HL-60/S4 treated with phorbol 12-myristate 13-acetate at 8.2 ng/mL for 4 days and 3 days (cell line): ENCODE results near the gene VAV1.
"Not testable (repeated sequence)": the region's sequence is repeated elsewhere in the genome, so short reads cannot be mapped to it uniquely, and the experiment has no call there.

ENCODE experiments used
- in situ Hi-C: fragments of 300-500 bp; cut with MboI; formaldehyde crosslinking; loops from 2 replicates; pipeline ENCODE4 v1.15.0; 2022; ENCODE audit warnings: low sequenced_read_pairs

VAV1 gene

GRCh38 chr19:6753178-6754031 lies 19.1 kb upstream of the VAV1 start:
- in situ Hi-C loops, result no loop called here

DNA sequence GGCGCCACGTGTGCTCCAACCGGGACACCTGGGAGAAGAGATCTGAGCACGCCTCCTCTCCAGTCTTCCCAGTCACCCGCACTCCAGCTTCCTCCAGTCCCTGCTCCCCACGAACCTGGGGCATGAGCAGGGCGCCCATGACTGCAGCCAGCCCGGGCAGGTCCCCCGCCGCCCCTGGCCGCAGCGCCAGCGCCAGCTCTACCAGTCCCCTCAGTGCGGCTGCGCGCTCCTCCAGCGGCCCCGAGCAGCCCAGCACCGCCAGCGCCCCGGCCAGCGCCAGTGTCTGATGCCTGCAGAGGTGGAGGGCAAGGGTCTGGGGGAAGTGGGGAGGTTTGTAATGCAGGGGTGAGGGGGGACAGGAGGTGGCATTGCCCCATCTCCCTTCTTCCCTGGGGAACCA lies 18.4 kb upstream of the VAV1 start:
- in situ Hi-C loops, result no loop called here

DNA sequence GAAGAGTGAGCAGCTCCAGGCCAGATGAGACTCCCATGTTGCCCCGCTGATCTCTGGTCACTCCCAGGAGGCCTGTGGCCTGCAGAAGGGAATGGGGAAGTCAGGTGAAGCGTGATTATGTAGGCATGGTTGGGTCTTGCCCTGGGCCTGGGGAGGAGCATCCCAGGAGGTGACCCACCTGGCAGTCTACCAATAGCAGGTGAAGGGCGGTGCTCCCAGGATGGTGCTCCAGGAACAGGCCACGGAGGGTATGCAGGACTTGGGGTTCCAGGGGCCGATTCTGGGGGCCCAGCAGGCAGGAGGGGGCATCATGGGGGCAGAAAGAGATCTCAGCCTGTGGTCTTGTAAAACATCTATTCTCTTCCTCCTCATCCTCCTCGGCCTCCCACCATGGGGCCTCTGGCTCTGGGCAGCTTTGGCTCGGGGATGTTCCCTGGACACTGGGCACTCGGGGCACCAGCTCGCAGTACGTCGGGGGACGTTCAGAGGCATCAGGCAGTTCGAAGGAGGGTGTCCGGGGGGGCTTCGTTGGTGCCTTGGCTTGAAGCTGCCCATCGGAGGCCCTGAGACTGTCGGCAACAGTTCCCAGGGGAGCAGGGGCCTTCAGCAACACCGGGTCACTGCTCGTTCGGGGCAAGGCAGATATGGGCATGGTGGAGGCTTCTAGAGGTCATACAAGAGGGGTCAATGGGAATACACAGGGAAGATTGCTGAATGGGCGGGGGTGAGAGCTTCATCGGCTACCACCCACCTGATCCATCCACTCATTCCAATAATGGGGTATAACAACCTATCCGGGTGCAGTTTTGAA lies 17.6 kb upstream of the VAV1 start:
- in situ Hi-C loops, result no loop called here

DNA sequence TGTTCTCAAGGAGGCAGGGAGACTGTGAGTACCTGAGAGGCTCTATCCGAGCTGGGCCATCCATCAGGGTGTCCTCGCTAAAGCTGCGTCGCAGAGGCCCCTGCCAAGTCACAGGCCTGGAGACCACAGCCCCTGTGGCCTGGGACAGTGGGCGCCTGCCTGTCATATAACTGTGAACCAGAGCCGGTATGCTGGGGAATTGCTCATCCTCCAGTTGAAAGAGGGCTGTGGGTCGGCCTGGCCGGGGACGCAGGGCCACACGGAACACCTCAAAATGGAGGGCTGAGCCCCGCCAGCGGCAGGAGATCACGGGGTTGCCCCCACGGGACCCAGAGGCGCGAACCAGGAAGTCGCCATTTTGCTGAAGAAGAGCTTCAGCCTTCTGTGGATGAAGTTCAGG lies 11.9 kb upstream of the VAV1 start:
- in situ Hi-C loops, result no loop called here

DNA sequence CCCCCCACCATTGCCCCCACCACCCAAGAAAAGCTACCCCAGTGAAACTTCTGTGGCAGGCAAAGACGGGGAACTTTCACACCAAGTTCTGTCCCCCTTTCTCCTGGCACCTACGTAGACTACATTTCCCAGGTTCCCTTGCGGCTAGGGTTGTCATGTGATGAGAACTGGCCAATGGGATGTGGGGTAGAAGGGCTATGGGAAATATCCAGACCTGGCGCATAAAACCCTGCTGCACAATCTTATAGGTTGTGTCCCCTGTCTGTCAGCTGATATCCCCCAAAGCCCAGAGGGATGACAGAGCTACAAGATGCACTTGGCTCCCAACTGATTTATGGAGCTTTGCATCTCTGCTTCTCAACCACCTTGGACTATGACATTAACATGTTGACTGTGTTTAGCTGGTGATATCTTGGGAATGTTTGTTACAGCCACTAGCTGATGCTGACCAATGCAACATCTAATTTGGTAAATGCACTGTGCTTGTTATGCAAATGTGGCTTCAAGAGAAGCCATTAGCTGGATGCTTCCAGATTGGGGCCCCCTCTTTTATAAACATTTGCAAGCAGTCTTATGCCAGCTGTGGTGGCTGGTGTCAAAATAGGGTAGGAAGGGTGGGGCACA lies 11.3 kb upstream of the VAV1 start:
- in situ Hi-C loops, result no loop called here

DNA sequence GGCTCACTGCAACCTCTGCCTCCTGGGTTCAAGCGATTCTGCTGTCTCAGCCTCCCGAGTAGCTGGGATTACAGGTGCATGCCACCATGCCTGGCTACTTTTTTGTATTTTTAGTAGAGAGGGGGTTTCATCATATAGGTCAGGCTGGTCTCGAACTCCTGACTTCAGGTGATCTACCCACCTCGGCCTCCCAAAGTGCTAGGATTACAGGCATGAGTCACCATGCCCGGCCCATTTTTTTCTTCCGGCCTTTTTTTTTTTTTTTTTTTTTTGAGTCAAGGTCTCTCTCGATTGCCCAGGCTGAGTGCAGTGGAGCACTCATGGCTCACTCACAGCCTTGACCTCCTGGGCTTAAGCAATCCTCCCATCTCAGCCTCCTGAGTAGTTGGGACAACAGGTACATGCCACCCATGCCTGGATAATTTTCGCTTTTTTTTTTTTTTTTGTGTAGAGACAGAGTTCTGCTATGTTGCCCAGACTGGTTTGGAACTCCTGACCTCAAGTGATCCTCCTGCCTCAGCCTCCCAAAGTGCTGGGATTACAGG lies 10.2 kb upstream of the VAV1 start:
- in situ Hi-C loops, result not testable (repeated sequence)

DNA sequence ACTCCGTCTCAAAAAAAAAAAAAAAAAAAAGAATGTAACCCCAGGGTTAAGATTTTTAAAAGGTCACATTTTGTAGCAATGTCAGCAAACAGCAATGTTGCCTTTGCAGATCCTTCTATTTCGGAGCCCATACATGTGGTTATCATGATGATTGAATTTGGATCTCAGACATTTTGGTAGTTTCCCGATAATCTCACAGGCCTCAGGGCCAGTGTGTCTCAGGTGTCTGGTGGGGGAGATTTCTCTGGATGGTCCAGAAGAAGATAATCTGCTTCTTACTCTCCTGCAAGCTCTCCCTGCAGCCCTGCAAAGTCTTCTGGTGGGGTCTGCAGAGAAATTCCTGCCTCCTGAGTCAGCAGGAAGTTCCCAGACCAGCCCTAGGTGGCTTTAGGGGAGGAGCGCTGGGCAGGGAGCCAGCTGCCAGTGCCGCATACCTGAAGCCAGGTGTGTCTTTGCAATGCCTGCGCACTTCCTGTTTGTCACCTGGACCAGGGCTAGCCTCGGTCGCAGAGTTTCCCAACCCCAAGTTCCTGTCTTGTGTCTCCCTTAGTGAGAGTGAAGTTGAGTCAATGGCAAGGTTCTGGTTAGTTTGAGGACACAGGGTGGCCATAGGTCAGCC lies 6.7 kb upstream of the VAV1 start:
- in situ Hi-C loops, result no loop called here

DNA sequence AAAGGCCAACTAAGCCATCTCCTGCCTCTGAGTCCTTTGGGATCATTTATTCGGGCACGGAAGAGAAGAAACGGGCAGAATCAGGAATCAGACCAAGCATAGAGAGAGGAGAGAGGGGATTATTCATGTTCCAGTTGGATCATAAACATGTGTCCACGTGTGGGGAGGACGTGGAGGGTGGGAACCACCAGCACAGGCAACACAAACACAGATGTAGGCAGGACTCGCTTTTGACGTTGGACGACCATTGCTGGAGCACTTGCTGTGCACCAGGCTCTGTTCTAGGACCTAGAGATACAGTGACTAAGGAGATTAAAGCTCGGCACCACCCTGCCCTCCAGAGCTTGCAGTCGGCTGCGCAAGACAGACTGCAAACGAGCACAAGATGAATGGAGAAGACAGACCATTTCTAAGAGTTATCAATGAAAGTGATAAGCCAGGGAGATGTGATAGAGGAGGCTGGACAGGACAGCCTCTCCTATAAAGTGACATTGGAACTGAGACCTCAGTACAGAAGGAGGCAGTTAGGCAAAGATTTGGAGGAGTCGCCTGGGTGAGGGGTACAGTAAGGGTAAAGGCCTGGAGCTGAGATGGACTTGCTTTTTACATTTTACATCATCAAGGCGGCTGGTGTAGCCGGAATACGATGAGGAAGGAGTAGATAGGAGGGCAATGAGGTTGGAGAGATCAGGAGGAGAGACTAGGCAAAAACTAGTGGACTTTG lies 6.0 kb upstream of the VAV1 start:
- in situ Hi-C loops, result no loop called here

- in situ Hi-C loops, result no loop called here
Observed at GRCh38 chr19:6767081-6767356, 5.5 kb upstream of the VAV1 start.

DNA sequence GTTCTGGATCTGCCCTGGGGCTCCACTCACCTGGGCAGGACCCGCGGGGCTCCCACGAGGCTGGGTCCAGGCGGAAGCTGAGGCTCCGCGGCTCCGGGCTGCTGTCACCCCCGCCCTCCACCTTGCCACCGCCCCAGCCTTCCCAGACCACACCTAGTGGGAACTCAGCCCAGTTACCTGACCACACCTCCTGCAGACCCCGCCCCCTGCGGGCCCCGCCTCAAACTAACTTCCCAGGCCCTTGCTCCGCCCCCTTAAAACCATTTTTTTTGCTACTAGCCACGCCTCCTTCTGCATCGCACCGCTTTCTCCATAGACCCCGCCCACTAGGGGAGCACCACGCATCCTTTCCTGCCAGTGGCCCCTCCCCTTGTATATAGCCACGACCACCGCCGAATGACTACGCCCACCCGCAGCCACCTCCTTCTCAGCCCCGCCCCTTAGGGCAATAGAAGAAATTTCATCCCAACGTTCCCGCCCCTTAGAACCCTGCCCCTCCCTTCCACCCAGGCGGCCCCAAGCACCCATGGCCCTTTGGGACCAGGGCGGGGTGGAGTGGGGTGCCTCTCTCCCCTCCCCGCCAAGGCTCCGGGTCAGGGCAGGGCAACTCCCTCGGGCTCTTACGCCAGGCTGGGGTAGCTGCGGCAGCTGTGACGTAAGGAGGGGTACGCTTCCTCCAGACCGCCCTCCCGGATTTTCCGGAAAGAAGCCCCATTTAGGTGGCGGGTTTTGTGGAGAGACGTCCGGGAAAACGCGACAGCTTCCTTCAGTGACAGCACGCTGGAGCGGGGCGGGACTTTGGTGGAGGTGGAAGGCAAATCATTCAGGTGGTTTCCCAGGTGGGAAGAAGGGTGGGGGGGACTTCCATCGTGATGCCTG lies 4.9 kb upstream of the VAV1 start, which contains the start of gene SH2D3A:
Gene SH2D3A, minus strand, starts transcription at position 79 of the 879 bp plus-strand sequence. CDS start 3,687 bp downstream, outside the sequence.
- in situ Hi-C loops, result no loop called here

DNA sequence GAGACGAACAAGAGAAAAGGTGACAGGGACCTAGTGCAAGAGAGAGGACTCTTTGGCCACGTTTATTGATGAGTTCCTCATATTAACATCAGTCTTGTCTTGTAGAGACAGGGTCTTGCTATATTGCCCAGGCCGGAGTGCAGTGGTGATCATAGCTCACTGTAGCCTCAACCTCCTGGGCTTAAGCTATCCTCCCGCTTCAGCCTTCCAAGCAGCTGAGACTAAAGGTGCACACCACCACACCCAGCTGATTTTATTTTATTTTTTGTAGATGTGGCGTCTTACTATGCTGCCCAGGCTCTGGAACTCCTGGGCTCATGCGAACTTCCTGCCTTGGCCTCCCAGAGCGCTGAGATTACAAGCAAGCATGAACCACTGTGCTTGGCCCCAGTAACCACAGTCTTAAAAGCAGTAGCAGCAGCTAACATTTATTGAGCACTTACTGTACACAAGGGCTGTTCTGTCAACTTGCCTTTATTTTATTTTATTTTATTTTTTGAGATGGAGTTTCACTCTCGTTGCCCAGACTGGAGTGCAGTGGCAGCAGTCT lies 4.2 kb upstream of the VAV1 start:
- in situ Hi-C loops, result no loop called here

- in situ Hi-C loops, result no loop called here
Observed at GRCh38 chr19:6769006-6769619, 3.4 kb upstream of the VAV1 start.

DNA sequence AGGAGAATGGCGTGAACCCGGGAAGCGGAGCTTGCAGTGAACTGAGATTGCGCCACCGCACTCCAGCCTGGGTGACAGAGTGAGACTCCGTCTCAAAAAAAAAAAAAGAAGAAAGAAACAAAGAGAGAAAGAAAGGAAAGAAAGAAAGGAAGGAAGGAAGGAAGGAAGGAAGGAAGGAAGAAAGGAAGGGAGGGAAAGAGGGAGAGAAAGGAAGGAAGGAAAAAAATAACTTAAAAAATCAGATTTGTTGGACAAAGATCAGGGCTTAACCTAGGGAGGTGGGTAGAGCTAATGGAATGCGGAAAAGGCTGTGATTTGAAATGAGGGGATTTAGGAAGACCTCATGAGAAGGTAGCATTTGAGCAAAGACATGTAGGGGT lies 870 bp upstream of the VAV1 start:
- in situ Hi-C loops, result not testable (repeated sequence)

- in situ Hi-C loops, result no loop called here
Observed at GRCh38 chr19:6772866-6773322, 386 bp downstream of the VAV1 start.

- in situ Hi-C loops, result no loop called here
Observed at GRCh38 chr19:6773323-6773931, 919 bp downstream of the VAV1 start.

DNA sequence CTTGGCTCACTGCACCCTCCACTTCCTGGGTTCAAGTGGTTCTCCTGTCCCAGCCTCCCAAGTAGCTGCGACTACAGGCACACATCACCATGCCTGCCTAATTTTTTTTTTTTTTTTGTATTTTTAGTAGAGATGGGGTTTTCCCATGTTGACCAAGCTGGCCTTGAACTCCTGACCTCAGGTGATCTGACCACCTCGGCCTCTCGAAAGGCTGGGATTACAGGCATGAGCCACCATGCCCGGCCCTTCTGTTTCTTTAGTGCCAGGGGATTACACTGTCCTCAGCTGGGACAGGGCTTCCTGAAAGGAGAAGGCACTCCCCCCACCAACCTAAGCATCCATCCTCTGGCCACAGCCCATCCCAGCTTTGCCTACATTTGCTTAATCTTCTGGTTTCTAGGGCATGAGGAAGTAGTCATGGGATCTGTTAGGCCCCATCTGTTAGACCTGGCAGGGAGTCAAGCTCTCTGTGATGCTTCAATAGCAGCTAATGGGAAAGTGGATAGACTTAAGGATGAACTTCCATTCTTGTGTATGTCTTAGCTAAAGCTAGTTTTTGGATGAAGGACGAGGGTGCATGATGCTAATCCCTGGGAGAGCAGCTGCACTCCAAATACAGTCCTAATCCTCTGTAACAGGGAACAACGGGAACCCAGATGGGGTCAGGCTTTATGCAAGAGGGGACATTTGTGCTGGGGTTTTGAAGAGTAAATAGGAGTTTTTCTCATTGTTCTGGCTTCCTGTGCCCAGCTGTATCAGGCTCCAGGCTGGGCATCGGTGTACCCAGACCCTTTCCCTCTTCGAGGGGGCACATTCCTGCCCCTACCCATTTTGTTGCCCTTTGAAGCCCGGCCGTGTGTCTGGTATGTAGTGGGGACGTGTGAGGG lies 2.6 kb downstream of the VAV1 start:
- in situ Hi-C loops, result no loop called here

- in situ Hi-C loops, result not testable (repeated sequence)
Observed at GRCh38 chr19:6776045-6776444, 3.5 kb downstream of the VAV1 start.
